Stimulated activated CD4-positive, alpha-beta T cell treated with anti-CD3 and anti-CD28 coated beads, Interleukin-4, amount 100 ng/mL, for 48 hours (primary cell): Measurements from ENCODE around the gene KRTAP9-2.
"Not testable (repeated sequence)": the region's sequence is repeated elsewhere in the genome, so short reads cannot be mapped to it uniquely, and the experiment has no call there.

Source experiments
- DNase-seq, 2 donors: peaks; one replicate each; pipeline ENCODE4 v3.0.0-alpha.2; 2020; ENCODE audit warnings: low read depth in 2 of 2

Gene KRTAP9-2

DNA sequence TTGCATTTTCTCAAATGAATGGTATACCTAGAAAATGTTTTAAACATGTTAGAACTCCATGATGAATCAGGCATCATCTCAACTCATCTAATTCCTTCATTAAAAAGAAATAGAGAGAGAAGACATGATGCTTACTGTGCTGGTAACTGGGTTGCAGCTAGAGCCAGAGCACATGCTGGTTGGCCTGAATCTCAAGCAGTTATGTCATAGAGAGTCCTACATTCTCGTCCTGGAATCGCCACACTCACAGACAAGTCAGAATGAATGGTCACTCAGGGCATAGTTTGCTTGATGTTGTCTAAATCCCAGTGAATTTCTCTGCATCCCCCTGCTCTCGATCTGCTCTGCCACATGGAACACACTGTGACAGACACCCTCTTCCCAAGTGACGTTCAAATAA, 10.7 kb downstream of the KRTAP9-2 start:
- not testable (repeated sequence) for DNase-seq

DNA sequence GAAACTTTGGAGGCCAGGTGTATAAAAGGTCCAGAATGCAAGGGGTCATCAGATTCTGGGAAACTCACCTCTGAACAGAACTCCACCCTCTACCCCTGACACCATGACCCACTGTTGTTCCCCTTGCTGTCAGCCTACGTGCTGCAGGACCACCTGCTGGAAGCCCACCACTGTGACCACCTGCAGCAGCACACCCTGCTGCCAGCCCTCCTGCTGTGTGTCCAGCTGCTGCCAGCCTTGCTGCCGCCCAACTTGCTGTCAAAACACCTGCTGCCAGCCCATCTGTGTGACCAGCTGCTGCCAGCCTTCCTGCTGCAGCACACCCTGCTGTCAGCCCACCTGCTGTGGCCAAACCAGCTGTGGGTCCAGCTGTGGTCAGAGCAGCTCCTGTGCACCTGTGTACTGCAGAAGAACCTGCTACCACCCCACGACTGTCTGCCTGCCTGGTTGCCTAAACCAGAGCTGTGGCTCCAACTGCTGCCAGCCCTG, 11.5 kb downstream of the KRTAP9-2 start, which contains the start of gene KRTAP9-8:
TSS of gene KRTAP9-8 (plus strand) at position 51 of the 489 bp plus-strand sequence. CDS start at position 104, 53 bp downstream.
- DNase-seq: not testable (repeated sequence)

DNA sequence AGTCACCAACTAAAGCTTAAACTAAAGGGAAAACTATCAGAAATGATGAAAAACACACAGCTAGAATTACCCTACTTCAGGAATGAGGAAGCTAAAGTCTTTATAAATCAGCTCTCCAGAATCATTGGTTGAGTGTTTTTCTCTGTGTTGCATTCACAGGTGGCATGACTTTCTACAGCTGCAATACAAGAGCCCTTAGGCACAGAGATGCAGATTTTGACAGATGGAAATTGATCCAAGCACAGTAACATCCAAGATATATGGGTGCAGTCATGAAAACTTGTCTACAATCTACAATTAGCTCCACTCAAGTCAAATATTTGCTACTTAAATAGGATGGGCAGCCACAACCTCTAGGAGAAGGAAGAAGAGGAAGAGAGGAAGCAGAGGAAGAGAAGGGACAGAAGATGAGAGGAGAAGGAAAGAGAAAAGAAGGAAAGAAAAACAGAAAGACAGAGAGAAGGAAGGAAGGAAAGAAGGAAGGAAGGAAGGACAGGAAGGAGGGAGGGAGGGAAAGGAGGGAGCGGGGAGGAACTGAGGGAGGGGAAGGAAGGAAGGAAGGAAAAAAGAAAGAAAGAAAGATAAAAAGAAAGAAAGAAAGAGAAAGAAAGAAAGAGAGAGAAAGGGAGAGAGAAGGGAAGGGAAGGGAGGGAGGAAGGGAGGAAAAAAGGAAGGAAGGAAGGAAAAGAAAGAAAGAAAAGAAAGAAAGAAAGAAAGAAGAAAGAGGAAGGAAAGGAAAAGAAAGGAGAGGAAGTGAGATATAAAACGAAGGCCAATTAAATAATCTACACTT, 20.7 kb downstream of the KRTAP9-2 start:
- not testable (repeated sequence) for DNase-seq

DNA sequence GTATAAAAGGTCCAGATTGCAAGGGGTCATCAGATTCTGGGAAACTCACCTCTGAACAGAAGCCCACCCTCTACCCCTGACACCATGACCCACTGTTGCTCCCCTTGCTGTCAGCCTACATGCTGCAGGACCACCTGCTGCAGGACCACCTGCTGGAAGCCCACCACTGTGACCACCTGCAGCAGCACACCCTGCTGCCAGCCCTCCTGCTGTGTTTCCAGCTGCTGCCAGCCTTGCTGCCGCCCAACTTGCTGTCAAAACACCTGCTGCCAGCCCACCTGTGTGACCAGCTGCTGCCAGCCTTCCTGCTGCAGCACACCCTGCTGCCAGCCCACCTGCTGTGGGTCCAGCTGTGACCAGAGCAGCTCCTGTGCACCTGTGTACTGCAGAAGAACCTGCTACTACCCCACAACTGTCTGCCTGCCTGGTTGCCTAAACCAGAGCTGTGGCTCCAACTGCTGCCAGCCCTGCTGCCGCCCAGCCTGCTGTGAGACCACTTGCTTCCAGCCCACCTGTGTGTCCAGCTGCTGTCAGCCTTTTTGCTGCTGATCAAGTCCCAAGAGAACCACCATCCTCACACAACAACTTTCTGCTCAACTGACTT, 23.3 kb downstream of the KRTAP9-2 start, which contains the start of gene KRTAP9-4:
TSS of gene KRTAP9-4 (plus strand) at position 51 of the 604 bp plus-strand sequence. CDS start at position 85, 34 bp downstream.
- not testable (repeated sequence) for DNase-seq

DNA sequence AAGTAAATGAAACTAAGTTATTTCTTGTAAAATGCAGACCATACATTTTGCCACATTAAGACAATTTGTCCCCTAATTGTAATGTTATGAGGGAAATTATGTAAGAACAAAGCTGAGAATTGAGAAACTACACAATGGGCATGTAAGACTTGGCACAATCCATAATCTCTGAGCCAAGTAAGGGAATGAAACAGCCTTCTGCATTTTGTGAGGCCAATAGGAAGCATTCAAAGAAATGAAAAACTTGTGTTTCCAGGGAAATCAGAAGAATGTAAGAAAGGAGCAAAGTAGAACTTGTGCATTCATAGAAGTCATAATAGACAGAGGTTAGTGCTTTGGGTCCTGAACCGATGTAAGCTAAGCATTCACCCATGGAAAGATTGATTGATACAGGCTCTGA, 24.8 kb downstream of the KRTAP9-2 start:
- no peak for DNase-seq

DNA sequence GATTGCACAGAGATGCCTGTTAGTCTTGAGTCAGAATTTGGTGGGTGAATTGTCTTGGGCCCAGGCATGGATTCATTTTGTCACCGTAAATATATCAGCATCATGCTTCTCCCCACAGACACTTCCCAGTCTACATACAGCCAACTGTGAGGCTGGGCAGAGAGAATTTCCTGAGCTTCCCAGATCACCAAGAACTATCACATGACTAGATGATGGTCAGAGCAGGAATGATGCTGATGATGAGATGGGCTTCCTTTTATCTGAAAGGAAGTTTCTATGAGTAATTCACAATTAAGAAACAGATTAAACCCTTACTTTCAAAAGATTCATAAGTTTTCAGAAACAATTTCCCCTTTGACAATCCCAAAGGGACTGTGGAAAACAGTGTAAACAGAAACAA, 28.4 kb downstream of the KRTAP9-2 start:
- DNase-seq: no peak

DNA sequence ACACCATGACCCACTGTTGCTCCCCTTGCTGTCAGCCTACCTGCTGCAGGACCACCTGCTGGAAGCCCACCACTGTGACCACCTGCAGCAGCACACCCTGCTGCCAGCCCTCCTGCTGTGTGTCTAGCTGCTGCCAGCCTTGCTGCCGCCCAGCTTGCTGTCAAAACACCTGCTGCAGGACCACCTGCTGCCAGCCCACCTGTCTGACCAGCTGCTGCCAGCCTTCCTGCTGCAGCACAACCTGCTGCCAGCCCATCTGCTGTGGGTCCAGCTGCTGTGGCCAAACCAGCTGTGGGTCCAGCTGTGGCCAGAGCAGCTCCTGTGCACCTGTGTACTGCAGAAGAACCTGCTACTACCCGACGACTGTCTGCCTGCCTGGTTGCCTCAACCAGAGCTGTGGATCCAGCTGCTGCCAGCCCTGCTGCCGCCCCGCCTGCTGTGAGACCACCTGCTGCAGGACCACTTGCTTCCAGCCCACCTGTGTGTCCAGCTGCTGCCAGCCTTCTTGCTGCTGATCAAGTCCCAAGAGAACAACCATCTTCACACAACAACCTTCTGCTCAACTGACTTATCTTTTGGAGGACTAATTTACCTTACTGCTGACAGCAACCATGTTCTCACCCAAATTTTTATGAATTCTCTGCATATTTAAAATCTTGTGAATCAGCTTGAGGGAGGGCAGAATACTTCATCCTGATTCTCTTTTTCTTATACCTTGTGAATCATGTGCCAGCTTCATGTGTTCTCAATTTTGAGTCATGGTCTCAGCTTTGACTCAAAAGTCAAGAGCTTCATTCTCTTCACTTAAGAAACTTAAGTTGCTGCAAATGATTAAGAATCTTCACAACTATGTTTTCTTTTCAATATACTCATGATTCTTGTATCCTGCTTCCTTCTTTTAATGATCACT, 29.2 kb downstream of the KRTAP9-2 start, which contains the start of gene KRTAP9-9:
TSS of gene KRTAP9-9 (plus strand) at position 4 of the 910 bp plus-strand sequence.
- not testable (repeated sequence) for DNase-seq

DNA sequence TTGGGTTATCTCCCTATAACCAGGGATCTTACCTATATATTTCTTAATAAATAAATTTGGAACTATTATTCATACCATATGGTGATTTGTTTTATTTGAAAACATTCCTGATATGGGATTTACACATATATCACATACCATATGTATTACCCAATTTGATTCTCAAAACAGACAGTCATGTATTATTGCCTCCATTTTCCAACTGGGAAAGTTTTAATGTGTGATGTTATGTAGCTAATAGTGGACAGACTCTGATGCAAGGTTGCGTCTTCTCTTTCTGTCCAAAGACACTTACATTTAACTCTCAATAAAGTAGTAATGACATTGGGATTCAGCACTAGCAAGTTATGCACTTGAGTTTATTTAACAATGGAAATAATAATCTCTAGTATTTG, 29.8 kb downstream of the KRTAP9-2 start:
- no peak for DNase-seq

DNA sequence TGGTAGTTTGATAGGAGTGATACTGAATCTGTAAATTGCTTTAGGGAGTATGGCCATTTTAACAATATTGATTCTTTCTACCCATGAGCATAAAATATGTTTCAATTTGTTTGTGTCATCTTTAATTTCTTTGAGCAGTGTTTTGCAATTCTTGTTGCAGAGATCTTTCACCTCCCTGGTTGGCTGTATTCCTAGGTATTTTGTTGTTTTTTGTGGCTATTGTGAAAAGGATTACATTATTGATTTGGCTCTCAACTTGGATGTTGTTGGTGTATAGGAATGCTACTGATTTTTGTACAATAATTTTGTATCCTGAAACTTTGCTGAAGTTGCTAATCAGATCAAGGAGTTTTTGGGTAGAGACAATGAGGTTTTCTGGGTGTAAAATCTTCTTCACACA, 32.0 kb downstream of the KRTAP9-2 start:
- DNase-seq: no peak

DNA sequence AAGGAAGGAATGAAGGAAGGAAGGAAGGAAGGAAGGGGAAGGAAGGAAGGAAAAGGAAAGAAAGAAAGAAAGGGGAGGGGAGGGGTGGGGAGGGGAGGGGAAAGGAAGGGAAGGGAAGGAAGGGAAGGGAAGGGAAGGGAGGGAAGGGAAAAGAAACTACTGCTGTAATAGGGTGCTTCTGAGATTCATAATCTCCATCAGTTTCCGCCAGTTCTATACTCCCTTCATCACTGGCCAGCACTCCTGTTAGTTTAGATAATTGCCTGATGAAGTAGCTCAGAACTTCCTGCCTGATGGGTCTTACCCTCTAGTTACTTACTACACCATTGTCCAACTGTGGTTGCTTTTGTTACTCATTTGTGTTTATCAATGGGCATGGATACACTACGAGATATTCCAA, 36.8 kb downstream of the KRTAP9-2 start:
- no peak for DNase-seq

DNA sequence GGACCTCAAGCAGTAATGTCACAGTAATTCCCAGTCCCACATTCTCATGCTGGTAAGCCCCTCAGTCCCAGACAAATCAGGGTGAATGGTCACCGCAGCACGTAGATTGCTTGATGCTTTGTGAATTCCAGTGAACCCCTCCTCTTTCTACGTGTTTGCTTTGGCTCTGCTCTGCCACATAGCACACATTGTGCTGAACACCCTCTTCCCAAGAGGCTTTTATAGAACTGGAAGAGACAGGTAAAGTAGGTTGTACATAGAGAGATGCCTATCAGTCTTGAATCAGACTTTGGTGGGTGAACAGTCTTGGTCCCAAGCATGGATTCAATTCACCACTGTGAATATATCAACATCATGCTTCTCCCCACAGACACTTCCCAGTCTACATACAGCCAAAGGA, 38.2 kb downstream of the KRTAP9-2 start:
- no peak for DNase-seq

DNA sequence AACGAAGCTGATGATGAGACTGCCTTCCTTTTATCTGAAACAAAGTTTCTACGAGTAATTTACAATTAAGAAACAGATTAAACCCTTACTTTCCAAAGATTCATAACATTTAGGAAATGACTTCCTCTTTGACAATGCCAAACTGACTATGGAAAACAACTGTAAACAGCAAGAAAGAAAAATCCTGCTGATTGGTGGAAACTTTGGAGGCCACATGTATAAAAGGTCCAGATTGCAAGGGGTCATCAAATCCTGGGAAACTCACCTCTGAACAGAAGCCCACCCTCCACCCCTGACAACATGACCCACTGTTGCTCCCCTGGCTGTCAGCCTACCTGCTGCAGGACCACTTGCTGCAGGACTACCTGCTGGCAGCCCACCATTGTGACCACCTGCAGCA, 38.6 kb downstream of the KRTAP9-2 start, which contains the start of gene KRTAP9-6:
TSS of gene KRTAP9-6 (plus strand) at position 301 of the 400 bp plus-strand sequence. CDS start at position 301, 0 bp downstream.
- no peak for DNase-seq

DNA sequence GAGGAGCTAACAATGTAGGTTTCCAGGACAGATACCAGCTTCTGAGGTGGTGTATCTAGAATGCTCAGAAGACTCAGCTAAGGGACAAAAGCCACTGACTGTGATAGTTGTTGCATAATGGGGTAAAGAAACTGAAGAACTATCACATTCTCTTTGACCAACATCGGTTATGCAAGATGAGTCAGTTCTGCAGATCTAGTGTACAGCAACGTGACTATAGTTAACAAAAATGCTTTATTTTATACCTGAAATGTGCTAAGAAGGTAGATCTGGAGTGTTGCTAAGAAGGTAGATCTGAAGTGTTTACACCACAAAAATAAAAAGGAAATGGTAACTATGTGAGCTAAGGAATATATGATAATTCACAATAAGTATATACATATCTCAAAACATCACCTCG, 41.3 kb downstream of the KRTAP9-2 start:
- DNase-seq: no peak

DNA sequence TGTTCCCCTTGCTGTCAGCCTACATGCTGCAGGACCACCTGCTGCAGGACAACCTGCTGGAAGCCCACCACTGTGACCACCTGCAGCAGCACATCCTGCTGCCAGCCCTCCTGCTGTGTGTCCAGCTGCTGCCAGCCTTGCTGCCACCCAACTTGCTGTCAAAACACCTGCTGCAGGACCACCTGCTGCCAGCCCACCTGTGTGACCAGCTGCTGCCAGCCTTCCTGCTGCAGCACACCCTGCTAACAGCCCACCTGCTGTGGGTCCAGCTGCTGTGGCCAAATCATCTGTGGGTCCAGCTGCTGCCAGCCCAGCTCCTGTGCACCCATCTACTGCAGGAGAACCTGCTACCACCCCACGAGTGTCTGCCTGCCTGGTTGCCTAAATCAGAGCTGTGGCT, 44.9 kb downstream of the KRTAP9-2 start:
- DNase-seq: not testable (repeated sequence)

DNA sequence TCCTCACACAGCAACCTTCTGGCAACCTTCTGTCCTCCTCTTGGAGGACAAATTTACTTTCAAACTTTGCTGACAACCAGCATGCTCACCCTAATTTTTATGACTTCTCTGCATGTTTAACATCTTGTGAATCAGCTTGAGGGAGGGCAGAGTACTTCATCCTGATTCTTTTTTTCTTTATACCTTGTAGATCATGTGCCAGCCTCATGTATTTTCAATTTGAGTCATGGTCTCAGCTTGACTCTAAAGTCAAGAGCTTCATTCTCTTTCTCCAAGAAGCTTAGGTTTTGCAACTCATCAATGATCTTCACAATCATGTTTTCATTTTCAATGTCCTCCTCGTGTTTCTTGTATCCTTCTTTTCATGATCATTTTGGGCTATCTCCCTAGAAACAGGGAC, 45.4 kb downstream of the KRTAP9-2 start:
- DNase-seq: no peak

DNA sequence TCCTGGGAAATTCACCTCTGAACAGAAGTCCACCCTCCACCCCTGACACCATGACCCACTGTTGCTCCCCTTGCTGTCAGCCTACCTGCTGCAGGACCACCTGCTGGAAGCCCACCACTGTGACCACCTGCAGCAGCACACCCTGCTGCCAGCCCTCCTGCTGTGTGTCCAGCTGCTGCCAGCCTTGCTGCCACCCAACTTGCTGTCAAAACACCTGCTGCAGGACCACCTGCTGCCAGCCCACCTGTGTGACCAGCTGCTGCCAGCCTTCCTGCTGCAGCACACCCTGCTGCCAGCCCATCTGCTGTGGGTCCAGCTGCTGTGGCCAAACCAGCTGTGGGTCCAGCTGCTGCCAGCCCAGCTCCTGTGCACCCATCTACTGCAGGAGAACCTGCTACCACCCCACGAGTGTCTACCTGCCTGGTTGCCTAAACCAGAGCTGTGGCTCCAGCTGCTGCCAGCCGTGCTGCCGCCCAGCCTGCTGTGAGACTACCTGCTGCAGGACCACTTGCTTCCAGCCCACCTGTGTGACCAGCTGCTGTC, 49.3 kb downstream of the KRTAP9-2 start, which contains the start of gene KRTAP9-7:
TSS of gene KRTAP9-7 (plus strand) at position 51 of the 543 bp plus-strand sequence. CDS start at position 51, 0 bp downstream.
- not testable (repeated sequence) for DNase-seq
